HCT116 (cell line): ENCODE measurements around the gene CCDC191. TPM values are rescaled to one million over a fixed set of nuclear protein-coding genes. Genes with fewer than 3 reads are reported as not detected.

Experiments used
- ATAC-seq: fragments of 200-7000 bp; cut with Tn5 transposase; 2 replicates; pipeline ENCODE4 v1.9.1; 2020; ENCODE audit warnings: mild to moderate bottlenecking, moderate library complexity
- BruUV-seq: library from RNA; stranded (reverse); fragments of 400-500 nt; replicated peaks from 2 replicates; lab custom pipeline; 2021; lab: Mats Ljungman, UMichigan
- CTCF ChIA-PET: fragments of 300-600 bp; sonication (Branson Sonifier 250); formaldehyde crosslinking; loops from one replicate; lab custom pipeline; 2021; ENCODE audit warnings: antibody characterized with exemption; lab: Charles Lee
- POLR2A ChIA-PET: fragments of 300-600, 350-600 bp; sonication (Branson Sonifier 250); formaldehyde crosslinking; loops from one replicate; lab custom pipeline; 2021; ENCODE audit warnings: antibody characterized with exemption; lab: Charles Lee
- RAD21 ChIA-PET, 2 experiments: fragments of 300-600 bp; sonication (Branson Sonifier 250); formaldehyde crosslinking; loops; one replicate each; lab custom pipeline; 2023; ENCODE audit warnings: low total read pairs in 2 of 2; ENCODE audit not compliant: uncharacterized antibody in 2 of 2, unreplicated experiment in 2 of 2, low non-redundant PET in 1 of 2; lab: Charles Lee
- DNase-seq: peaks from one replicate; pipeline ENCODE4 v3.0.0-alpha.2; 2010; ENCODE audit warnings: low read depth, low spot score
- H2AFZ ChIP-seq: fragments of 200-600 bp; shearing (Covaris generic), sonication (generic); 2 replicates; pipeline ENCODE4 v1.6.1; 2017; ENCODE audit warnings: low read depth, mixed run types, mixed read lengths, antibody characterized with exemption, low read length; ENCODE audit not compliant: poor library complexity, severe bottlenecking
- H3K27ac ChIP-seq: 2 replicates; pipeline ENCODE4 v1.5.1; 2012; ENCODE audit warnings: low read depth, low read length
- H3K27me3 ChIP-seq: fragments of 200-600 bp; sonication (generic); 2 replicates; pipeline ENCODE4 v1.6.1; 2016; ENCODE audit warnings: mixed run types, low read length, mixed read lengths; ENCODE audit not compliant: insufficient read depth
- H3K36me3 ChIP-seq, 2 experiments: fragments of 200-500 bp in 1 of 2; fragments of 200-600 bp in 1 of 2; sonication (Bioruptor generic) in 1 of 2; sonication (generic) in 1 of 2; 2 replicates each; pipeline versions ENCODE4 v1.5.1 to v1.6.1; 2014 to 2016; ENCODE audit warnings: low read length in 2 of 2, inconsistent platforms in 1 of 2, mixed read lengths in 1 of 2, mixed run types in 1 of 2; ENCODE audit not compliant: insufficient read depth in 2 of 2, control insufficient read depth in 1 of 2
- H3K4me1 ChIP-seq, 2 experiments: fragments of 200-600 bp in 1 of 2; sonication (generic) in 1 of 2; 2 replicates each; pipeline versions ENCODE4 v1.5.1 to v1.6.1; 2012 to 2017; ENCODE audit warnings: low read length in 2 of 2, inconsistent platforms in 1 of 2, mild to moderate bottlenecking in 1 of 2, mixed read lengths in 1 of 2, mixed run types in 1 of 2, moderate library complexity in 1 of 2; ENCODE audit not compliant: insufficient read depth in 2 of 2, control insufficient read depth in 1 of 2
- H3K4me2 ChIP-seq: fragments of 200-600 bp; sonication (generic); 2 replicates; pipeline ENCODE4 v1.6.1; 2017; ENCODE audit warnings: mixed run types, low read length, mixed read lengths
- H3K4me3 ChIP-seq, 2 experiments: fragments of 200-600 bp in 1 of 2; sonication (generic) in 1 of 2; replicated peaks in 1 of 2; 2 replicates each; pipeline ENCODE4 v1.5.1; 2011 to 2016; ENCODE audit warnings: low read length in 2 of 2, control low read depth in 1 of 2, low read depth in 1 of 2, mild to moderate bottlenecking in 1 of 2, mixed read lengths in 1 of 2, mixed run types in 1 of 2
- H3K79me2 ChIP-seq: fragments of 200-600 bp; sonication (generic); 2 replicates; pipeline ENCODE4 v1.6.1; 2017; ENCODE audit warnings: mild to moderate bottlenecking, mixed run types, low read length, moderate library complexity, mixed read lengths; ENCODE audit not compliant: insufficient read depth
- H3K9ac ChIP-seq: fragments of 200-600 bp; sonication (generic); 2 replicates; pipeline ENCODE4 v1.6.1; 2016; ENCODE audit warnings: low read length, mixed read lengths
- H3K9me2 ChIP-seq: fragments of 200-600 bp; sonication (generic), shearing (Covaris generic); 2 replicates; pipeline ENCODE4 v1.6.1; 2017; ENCODE audit warnings: mixed run types, mild to moderate bottlenecking, moderate library complexity; ENCODE audit not compliant: insufficient read depth
- H3K9me3 ChIP-seq, 2 experiments: fragments of 200-500 bp in 1 of 2; fragments of 200-600 bp in 1 of 2; sonication (Bioruptor generic) in 1 of 2; sonication (generic) in 1 of 2; 2 replicates each; pipeline ENCODE4 v1.6.1; 2014 to 2017; ENCODE audit warnings: low read length in 2 of 2, mixed read lengths in 2 of 2, inconsistent platforms in 1 of 2, low read depth in 1 of 2, mild to moderate bottlenecking in 1 of 2, mixed run types in 1 of 2, moderate library complexity in 1 of 2; ENCODE audit not compliant: control insufficient read depth in 1 of 2, insufficient read depth in 1 of 2
- H4K20me1 ChIP-seq: fragments of 200-600 bp; sonication (generic), shearing (Covaris generic); 2 replicates; pipeline ENCODE4 v1.6.1; 2017; ENCODE audit warnings: mixed run types, mild to moderate bottlenecking, moderate library complexity; ENCODE audit not compliant: insufficient read depth
- ELF1 ChIP-seq: IDR thresholded peaks from 2 replicates; pipeline ENCODE4 v1.6.1; 2012; ENCODE audit warnings: low read depth, borderline replicate concordance
- EZH2phosphoT487 ChIP-seq: fragments of 200-600 bp; IDR thresholded peaks from 2 replicates; pipeline ENCODE4 v1.6.1; 2018; ENCODE audit warnings: antibody characterized with exemption, borderline replicate concordance
- MAX ChIP-seq: IDR thresholded peaks from 2 replicates; pipeline ENCODE4 v1.6.1; 2012
- POLR2A ChIP-seq: IDR thresholded peaks from 2 replicates; pipeline ENCODE4 v1.7.0; 2011; ENCODE audit warnings: borderline replicate concordance; ENCODE audit not compliant: insufficient read depth, insufficient read length; ENCODE audit errors: extremely low read depth
- SP1 ChIP-seq: IDR thresholded peaks from 2 replicates; pipeline ENCODE4 v1.6.1; 2012; ENCODE audit warnings: low read depth
- TCF7L2 ChIP-seq: IDR thresholded peaks from 2 replicates; pipeline ENCODE4 v1.7.0; 2011; ENCODE audit warnings: borderline replicate concordance, inconsistent platforms; ENCODE audit not compliant: insufficient read depth, insufficient read length; ENCODE audit errors: extremely low read depth
- YY1 ChIP-seq: IDR thresholded peaks from 2 replicates; pipeline ENCODE4 v1.6.1; 2011; ENCODE audit warnings: low read length, low read depth, moderate library complexity, mild to moderate bottlenecking; ENCODE audit not compliant: insufficient replicate concordance; ENCODE audit errors: extremely low read depth
- ZBTB33 ChIP-seq: IDR thresholded peaks from 2 replicates; pipeline ENCODE4 v1.6.1; 2011; ENCODE audit warnings: mild to moderate bottlenecking, low read length, moderate library complexity; ENCODE audit not compliant: insufficient replicate concordance; ENCODE audit errors: extremely low read depth
- ZNF274 ChIP-seq: fragments of 200-500 bp; sonication (Bioruptor generic); IDR thresholded peaks from 2 replicates; pipeline ENCODE4 v1.6.1; 2014; ENCODE audit warnings: mild to moderate bottlenecking, low read depth, low read length, inconsistent platforms
- intact Hi-C: fragments of 100-400 bp; cut with micrococcal nuclease; formaldehyde crosslinking; loops from 2 replicates; pipeline ENCODE4 v1.10.0; 2022
- total RNA-seq: library from RNA; stranded (reverse); gene quantifications from one replicate; pipeline ENCODE4 v1.2.1, GENCODE V29; 2021; ENCODE audit not compliant: unreplicated experiment
- TF ChIP-seq, protein P1 (sequence below): IDR thresholded peaks from 2 replicates; pipeline ENCODE4 v1.6.1; 2012; ENCODE audit warnings: low read depth

Gene CCDC191
- total RNA-seq, 1 experiment from 2014 or later = 4.1 TPM

GRCh38 chr3:114060906-114061655 is 4.8 kb upstream of the CCDC191 start:
- H3K4me2 ChIP-seq = no peak overlapping the region
- no peaks in the 10 kb centered on the region for H3K9me2 ChIP-seq
- POLR2A ChIA-PET = no interaction called here
- TF ChIP-seq YY1 (no peak), MAX (no peak), SP1 (no peak), TCF7L2 (no peak), ZNF274 (no peak), POLR2A (no peak), ZBTB33 (no peak), EZH2phosphoT487 (no peak), ELF1 (no peak)
- TF ChIP-seq, protein P1, sequence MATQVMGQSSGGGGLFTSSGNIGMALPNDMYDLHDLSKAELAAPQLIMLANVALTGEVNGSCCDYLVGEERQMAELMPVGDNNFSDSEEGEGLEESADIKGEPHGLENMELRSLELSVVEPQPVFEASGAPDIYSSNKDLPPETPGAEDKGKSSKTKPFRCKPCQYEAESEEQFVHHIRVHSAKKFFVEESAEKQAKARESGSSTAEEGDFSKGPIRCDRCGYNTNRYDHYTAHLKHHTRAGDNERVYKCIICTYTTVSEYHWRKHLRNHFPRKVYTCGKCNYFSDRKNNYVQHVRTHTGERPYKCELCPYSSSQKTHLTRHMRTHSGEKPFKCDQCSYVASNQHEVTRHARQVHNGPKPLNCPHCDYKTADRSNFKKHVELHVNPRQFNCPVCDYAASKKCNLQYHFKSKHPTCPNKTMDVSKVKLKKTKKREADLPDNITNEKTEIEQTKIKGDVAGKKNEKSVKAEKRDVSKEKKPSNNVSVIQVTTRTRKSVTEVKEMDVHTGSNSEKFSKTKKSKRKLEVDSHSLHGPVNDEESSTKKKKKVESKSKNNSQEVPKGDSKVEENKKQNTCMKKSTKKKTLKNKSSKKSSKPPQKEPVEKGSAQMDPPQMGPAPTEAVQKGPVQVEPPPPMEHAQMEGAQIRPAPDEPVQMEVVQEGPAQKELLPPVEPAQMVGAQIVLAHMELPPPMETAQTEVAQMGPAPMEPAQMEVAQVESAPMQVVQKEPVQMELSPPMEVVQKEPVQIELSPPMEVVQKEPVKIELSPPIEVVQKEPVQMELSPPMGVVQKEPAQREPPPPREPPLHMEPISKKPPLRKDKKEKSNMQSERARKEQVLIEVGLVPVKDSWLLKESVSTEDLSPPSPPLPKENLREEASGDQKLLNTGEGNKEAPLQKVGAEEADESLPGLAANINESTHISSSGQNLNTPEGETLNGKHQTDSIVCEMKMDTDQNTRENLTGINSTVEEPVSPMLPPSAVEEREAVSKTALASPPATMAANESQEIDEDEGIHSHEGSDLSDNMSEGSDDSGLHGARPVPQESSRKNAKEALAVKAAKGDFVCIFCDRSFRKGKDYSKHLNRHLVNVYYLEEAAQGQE = no peak
- peaks cover 2 to 10% of the 10 kb centered on the region in 2 experiments; a peak in 1 of 4 replicates for H3K36me3 ChIP-seq
- intact Hi-C loops = no loop called here
- CTCF ChIA-PET = no interaction called here
- H3K9ac ChIP-seq = no peak overlapping the region
- H3K27me3 ChIP-seq = no peaks in the 10 kb centered on the region
- peaks cover 95% of the 10 kb centered on the region for H3K79me2 ChIP-seq
- no TSS peak for BruUV-seq
- ATAC-seq (no peak), DNase-seq (no peak)
- no peaks in the 10 kb centered on the region for H3K9me3 ChIP-seq
- H3K27ac ChIP-seq = no peak overlapping the region
- H3K4me3 ChIP-seq = no peak overlapping the region
- H4K20me1 ChIP-seq = peaks cover 13% of the 10 kb centered on the region; the same call in 1 of the 2 replicates
- H2AFZ ChIP-seq = no peak overlapping the region
- RAD21 ChIA-PET = no interaction called here
- peaks cover 4 to 9% of the 10 kb centered on the region in 2 experiments; a peak in 2 of 4 replicates for H3K4me1 ChIP-seq
